GM19324 (cell line): Measurements from ENCODE around the gene RPL10A.

Source experiments
- ATAC-seq: cut with Tn5 transposase; IDR thresholded peaks from one replicate; pipeline ENCODE4 v1.9.1; 2021; ENCODE audit warnings: mild to moderate bottlenecking, moderate library complexity; ENCODE audit not compliant: unreplicated experiment, low FRiP score

RPL10A gene

DNA sequence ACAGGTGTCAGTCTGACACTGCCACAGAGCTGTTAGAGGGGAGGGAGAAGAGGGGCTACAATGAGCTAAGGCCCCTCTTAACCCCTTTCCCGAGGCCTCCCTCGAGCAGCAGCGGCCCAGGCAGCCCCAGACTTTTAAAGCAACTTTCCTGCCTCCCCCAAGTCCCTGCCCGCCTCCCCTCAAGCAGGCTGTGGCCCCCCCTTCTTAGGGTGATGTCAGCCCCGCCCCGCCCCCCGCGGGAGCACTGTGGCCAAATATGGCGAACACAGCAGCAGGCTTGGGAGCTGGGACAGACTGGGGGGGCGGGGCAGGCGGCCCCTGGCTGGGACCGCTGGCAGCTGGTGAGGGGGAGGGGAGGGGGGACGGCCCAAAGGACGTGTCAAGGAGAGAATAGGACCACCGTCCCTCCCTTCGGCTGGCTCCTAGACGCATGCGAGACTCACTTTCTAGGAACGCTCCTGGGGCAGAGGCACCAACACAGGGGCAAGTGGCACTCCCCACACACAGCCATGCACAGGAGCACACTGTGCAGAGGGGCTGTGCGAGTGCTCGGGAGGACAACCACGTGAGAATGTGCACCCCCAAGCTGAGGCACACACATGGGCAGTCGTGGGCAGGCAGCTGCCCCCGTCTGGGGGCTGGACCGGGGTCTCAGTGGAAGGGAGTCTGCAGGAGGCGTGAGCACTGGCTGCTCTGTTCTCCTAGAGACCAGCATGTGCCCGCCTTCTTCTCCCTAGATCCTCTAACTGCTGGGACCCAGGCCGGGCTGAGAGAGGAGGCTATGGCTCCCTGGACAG is 22.0 kb downstream of the RPL10A start:
- no peak for ATAC-seq

DNA sequence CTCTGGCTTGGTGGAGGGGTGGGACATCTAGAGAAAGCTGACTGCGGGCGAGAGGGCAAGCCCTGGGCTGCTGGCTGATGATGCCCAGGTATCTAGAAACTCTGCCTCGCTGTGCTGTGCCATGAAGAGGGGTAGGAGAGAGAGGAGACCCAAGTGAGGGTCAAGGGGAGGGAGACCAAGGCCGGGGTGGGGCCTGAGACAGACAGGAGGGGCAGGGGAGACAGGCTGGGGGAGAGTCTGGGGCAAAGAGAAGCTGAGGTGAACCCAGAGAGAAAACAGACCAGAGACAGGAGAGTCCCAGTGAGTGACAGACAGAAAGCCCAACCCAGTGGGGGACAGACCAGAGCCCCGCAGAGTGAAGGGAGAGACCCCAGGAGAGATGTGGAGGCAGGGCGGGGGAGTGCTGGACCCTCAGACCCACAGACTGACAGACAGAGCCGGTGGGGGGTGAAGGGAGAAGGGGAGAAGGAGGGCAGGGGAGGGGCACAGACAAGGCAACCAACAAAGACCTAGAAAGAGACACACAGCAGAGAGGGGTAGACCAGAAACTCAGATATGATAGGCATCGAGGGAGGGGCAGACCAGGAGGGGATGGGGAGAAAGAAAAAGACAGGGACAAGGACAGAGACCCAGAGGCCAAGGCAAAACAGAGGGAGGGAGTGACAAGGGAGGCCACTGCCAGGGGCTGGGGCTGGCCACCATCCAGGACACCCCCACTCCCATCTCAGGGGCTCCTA is 22.8 kb downstream of the RPL10A start:
- ATAC-seq, result no peak

DNA sequence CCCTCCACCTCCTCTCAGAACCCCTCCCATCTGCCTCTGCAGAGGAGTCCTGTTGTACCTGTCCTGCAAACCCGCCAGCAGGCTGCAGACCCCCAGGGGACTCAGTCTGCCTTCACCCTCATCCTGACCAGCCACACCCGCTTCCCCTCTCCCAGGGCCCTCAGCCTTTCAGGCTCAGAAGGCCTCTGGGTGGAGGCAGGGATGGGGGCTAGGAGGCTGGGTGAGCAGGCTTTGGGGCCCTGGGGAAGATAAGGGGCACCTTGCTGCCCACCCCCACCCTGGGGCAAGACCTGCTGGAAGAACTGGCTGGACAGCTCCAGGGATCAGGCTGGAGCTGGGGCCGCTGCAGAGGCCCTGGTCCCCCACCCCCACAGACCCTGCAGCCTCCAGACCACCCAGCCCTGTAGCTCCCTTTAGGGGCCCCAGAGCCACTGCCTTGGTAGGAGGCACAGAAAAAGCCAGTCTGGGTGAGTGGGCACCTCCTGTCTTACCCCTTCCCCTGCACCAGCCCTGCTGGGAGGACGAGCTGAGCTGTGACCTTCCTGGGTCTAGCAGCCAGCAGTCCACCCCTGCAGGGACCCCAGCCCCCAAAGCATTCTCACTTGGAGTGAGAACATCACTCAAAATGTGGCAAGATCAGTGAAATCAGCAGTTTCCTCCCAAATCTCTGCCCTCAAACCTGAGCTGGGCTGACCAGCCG is 23.5 kb downstream of the RPL10A start:
- no peak for ATAC-seq

DNA sequence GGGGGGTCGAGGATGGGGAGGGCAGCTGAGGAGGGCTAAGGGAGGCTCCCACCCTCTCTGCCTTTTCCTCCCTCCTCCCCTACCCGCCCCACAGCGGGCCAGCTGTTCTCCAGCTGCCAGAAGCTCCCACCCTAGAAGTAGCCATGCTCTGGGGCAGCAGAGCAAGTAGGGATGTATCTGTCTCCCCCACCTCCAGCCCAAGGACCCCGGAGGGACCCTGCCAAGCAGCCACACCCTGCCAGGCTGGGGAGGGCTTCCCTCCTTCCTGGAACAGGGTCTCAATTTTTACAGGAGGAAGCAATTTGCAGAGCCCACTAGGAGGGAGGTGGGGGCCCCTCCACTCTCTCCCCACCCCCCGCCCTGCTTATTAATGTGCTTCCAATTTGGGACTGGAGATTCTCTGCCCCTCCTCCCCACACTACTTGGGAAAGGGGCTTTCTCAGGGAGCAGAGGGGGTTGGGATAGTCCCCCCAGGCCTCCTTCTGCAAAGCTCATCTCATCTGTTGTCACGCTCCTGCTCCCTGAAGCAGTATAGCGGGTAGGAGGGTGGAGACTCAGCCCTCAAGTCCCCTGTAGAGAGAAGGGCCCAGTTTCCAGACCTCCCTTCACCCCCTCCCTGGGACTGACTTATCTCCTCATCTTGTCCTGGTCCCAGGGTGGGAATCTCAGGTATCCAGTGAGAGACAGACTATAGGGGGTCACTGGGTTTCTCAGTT is 24.2 kb downstream of the RPL10A start:
- ATAC-seq, result no peak

DNA sequence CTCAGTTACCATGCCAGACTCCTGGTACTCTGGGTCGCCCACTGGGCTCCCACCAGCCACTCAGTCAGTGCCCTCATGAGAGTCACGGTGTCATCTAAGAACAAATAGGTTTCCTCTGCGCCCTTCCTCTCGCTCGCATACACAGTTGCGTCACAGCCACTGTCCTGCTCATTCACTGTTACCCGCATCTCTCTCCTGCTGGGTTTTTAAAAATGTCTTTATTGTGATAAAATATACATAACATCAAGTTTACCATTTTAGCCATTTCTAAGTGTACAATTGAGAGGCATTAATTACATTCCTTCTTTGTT is 24.7 kb downstream of the RPL10A start:
- ATAC-seq, result no peak

DNA sequence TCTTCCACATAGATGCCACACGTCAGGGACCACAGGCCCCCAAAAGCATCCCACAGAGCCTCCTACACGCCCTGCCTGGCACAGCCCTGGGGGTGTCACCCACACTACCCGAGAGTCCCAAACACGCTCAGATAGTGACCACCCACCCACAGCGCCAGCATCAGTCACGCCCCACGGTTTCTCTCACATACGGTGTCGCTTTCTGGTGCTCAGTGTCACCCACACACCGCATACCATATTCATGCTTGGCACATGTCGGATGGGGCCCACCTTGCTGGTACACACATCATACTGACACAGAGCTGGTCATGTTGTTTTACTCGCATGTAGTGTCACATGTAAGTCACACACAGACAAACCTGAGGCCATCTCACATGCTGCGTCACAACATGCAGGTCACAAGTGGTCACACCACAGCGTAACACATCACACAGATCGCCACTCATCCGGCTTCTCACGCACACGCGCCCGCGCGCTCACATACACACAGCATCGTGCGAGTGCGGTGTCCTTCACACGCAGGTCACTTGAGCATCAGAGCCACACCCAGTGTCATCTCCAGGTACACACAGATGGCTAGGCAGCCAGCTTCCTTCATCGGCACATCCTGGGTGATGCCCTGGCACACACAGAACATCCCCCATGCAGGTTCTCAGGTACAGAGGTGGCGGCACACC is 25.2 kb downstream of the RPL10A start:
- no peak for ATAC-seq

DNA sequence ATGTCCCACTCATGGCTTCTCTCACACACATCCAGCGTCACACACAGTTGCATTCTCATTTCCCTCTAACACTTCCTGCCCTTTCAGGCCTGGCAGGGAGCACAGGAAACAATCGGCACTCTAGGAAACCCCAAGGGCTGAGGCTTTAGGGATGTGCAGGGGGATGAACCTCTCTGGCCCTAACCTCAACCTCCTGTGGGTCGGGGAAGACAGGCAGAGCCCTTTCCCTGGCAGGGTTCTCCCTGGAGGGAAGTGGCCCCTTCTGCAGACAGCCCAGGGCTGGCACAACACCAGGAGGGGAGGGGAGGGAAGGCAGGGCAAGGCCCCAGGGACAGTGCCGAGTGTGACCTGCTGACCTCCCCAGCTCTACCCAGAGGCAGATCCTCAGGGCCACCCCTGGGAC is 26.0 kb downstream of the RPL10A start:
- ATAC-seq, result no peak

DNA sequence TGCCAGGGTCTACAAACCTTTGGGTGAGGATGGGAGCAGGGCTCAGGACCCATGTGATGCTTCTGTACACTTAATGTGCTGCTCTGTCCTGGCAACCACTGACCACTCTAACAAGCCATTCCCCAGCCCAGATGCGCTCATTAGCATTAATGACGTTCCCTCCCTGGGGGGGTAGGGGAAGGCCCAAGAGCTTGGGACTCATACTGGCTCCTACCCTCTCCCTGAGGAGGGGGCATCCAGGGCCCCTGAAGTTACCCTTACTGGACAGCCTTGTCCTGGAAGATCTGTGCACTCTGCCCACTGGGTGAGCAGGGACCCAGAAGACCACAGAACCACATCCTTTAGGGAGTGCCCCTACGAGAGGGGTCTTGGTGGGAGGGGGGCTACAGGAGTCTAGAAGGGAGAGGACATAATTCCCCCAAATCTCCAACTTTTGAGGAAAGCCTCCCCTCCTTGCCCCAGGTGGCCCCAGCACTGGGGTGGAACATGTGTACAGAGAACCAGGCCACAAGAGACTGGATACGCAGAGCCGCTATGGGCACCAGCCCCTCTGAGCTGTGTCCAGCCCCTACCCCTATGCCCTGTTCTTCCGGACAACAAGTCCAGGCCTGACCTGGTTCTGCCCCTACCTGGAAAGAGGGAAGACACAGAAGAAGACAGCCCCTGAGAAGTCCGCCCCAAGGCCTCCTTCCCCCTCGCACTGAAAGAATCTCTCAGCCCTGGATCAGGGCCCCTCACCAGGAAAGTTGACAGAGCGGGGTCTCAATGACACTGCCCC is 27.2 kb downstream of the RPL10A start:
- ATAC-seq, result no peak

DNA sequence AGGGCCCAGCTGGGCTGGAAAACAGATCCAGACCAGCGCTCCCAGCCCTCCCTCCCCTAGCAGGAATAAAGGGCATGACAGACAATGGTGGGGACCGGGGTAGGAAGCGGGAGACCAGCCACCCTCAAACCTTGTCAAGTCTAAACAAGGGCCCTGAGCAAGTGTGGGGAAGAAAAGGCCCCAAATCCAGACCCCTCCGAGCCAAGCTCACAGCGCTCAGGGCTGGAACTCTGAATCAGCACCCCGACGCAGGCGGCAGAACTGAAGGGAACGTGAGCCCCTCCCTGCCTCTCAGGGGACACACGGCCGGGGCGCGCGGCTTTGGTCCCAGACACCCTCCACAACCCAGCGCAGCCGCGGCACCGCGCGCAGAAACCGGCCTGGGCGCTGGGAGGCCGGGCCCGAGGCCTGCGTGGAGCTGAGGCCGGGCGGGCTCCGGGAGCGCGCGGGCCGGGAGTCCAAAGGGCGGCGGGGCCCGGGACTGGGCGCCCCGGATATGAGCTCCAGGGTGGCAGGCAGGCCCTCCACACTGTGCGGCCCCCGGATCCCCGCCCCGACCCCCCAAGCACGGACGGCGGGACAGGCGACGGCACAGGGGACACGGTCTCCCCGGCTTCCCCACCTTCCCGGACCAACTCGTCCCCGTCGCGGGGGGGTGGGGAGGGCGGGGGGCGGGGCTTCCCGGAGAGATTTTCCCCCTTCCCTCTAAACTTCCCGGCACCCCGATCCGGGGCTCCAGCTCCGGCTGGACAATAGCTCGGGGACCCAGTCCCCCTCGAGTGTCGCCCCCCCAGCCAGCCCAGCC is 28.0 kb downstream of the RPL10A start:
- no peak for ATAC-seq

- peak; percentile 33 for ATAC-seq
Measured at GRCh38 chr6:35496841-35497570, 28.8 kb downstream of the RPL10A start, which contains the start of gene TEAD3. Gene TEAD3 (minus strand): TSS chr6:35497079.

DNA sequence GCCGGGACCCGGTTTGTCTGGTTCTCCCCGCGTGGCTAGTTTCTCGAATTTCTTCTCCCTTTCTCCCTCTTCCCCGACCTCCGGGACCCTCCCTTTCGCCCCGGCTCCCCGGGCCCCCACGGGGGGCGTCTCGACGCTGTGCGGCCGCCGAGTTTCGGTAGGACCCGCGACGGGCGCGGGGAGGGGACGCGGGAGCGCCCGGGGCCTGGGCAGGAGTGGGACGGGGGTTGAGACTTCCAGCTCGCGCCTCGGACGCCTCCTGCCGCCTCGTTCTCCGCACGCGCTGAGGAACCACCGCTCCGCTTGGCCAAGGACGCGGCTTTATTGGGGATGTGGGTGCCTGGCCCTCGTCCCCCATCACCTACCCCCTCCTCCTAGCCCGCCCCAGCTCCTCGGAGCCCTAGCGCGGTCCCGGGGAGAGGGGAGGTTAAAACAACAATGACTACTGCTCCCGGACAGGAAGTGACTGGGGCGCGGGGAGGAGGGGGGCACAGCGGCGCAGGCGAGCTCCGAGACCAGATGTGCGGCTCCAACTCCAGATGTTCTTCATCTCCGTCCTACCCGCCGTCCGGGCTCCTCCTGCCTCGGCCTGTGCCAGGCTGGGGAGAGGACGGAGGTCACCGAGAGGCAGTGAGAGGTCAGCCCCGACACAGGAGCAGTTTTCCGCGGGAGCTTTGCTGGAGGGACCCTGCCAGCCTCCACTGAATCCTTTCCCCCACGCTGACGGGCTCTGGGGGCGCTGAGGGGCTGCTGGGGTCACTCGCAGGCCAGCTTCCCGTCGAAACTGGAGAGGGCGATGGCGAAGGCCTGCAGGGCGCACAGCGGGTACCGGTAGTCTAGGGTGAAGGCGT is 29.6 kb downstream of the RPL10A start:
- no peak for ATAC-seq

DNA sequence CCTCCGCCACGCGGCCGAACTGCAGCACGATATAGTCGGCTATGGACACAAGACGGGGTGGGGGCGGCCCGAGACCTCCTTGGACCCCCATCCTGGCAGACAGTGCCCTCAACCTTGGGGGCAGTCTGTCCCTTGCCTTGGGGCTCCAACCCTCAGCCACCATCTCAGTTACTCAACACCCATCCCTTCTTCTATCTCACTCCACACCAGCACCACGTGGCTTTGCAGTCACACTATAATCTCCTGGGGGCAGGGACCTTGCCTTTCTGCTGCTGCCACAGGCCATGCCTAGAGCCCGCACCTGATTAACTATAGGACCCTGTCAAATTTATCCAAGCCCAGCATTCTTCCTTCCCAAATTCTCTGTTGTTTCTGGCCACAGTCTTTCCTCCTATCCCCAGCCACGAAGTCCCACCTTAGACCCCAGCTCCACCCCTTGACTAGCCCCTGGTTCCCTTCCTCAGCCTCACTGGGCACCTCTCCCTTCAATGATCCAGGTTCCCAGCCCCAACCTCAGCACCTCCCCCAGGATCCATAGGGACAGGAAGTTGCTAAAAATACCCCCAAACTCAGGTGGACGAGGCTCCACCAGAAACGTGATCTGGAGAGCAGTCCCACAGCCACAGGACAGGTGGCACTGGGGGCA is 30.3 kb downstream of the RPL10A start:
- no peak for ATAC-seq

GRCh38 chr6:35499372-35499771 is 31.2 kb downstream of the RPL10A start:
- no peak for ATAC-seq

GRCh38 chr6:35500782-35501181 is 32.6 kb downstream of the RPL10A start:
- ATAC-seq, result no peak

GRCh38 chr6:35501784-35502183 is 33.6 kb downstream of the RPL10A start:
- no peak for ATAC-seq

GRCh38 chr6:35503534-35503933 is 35.3 kb downstream of the RPL10A start:
- ATAC-seq, result no peak

DNA sequence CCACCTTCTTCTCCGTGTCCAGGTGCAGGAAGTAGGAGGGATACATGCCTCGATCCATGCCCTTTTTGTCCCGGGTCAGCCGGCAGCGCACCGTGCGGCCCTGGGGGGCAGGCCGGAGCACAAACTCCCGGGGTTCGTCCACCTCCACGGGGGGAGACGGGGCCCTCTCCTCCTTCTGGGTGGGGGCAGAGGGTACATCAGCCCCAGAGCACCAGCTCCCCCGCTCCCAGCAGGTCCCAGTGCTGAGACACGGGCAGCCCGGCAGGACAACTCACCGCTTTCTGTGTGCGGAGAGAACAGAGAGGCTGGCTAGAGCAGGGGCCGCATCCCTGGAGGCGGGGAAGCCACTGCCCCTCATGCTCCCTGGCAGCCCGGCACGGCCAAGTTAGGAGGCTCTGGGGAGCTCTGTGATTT is 37.8 kb downstream of the RPL10A start:
- ATAC-seq, result no peak
